HG03432 (cell line): ENCODE results near the gene APMAP.
"Not testable (repeated sequence)": the region's sequence is repeated elsewhere in the genome, so short reads cannot be mapped to it uniquely, and the experiment has no call there.

Source experiments
- ATAC-seq: cut with Tn5 transposase; IDR thresholded peaks from one replicate; pipeline ENCODE4 v1.9.1; 2021; ENCODE audit warnings: mild to moderate bottlenecking, moderate library complexity; ENCODE audit not compliant: unreplicated experiment

The APMAP gene

GRCh38 chr20:24935766-24936525 is 56.6 kb downstream of the APMAP start:
- no peak for ATAC-seq

- ATAC-seq = no peak
Measured at GRCh38 chr20:24935140-24935539, 57.4 kb downstream of the APMAP start.

GRCh38 chr20:24934716-24935115 is 57.8 kb downstream of the APMAP start:
- ATAC-seq = no peak

GRCh38 chr20:24934101-24934661 is 58.4 kb downstream of the APMAP start:
- ATAC-seq = no peak

- no peak for ATAC-seq
Measured at GRCh38 chr20:24933266-24933908, 59.2 kb downstream of the APMAP start.

- ATAC-seq = not testable (repeated sequence)
Measured at GRCh38 chr20:24931893-24932292, 60.7 kb downstream of the APMAP start.

GRCh38 chr20:24930724-24931688 is 61.5 kb downstream of the APMAP start:
- ATAC-seq = not testable (repeated sequence)

- ATAC-seq = not testable (repeated sequence)
Measured at GRCh38 chr20:24929867-24930723, 62.5 kb downstream of the APMAP start.

- ATAC-seq = not testable (repeated sequence)
Measured at GRCh38 chr20:24929259-24929658, 63.3 kb downstream of the APMAP start.

GRCh38 chr20:24920706-24921105 is 71.8 kb downstream of the APMAP start:
- not testable (repeated sequence) for ATAC-seq

GRCh38 chr20:24919665-24920064 is 72.9 kb downstream of the APMAP start:
- ATAC-seq = not testable (repeated sequence)

GRCh38 chr20:24918579-24919566 is 73.7 kb downstream of the APMAP start:
- ATAC-seq = no peak

GRCh38 chr20:24917797-24918578 is 74.6 kb downstream of the APMAP start:
- ATAC-seq = peak; percentile 81

- ATAC-seq = no peak
Measured at GRCh38 chr20:24917056-24917455, 75.5 kb downstream of the APMAP start.

- no peak for ATAC-seq
Measured at GRCh38 chr20:24916412-24916811, 76.1 kb downstream of the APMAP start.

GRCh38 chr20:24915892-24916291 is 76.7 kb downstream of the APMAP start:
- no peak for ATAC-seq

- no peak for ATAC-seq
Measured at GRCh38 chr20:24915440-24915839, 77.1 kb downstream of the APMAP start.
